Transverse colon (tissue), 3 donors: ENCODE measurements around the gene IFTAP.
A peak's percentile ranks its signal among the peaks of the same experiment; 100 is the strongest.

Experiments used
- CTCF ChIP-seq, 5 experiments: fragments of 200-600 bp in 3 of 5; fragments of 450-650 bp in 2 of 5; sonication (generic) in 3 of 5; IDR thresholded peaks; 1 replicate in 2 of 5; 2 replicates in 3 of 5; pipeline ENCODE4 v1.5.1; 2016 to 2017; ENCODE audit warnings: antibody characterized with exemption in 5 of 5, inconsistent platforms in 3 of 5, mild to moderate bottlenecking in 2 of 5, moderate library complexity in 1 of 5
- POLR2A ChIP-seq: fragments of 450-650 bp; IDR thresholded peaks from one replicate; pipeline ENCODE4 v1.6.1; 2016; ENCODE audit warnings: antibody characterized with exemption, mild to moderate bottlenecking, moderate library complexity

- peak; percentile 55 to 66 (median 63) for TF ChIP-seq CTCF (IDR thresholded peaks at IDR 0.05)
- TF ChIP-seq POLR2A: no peak
Measured at GRCh38 chr11:36564376-36565030, 29.8 kb upstream of the IFTAP start.
